ENCODE measurements around the gene MEGF8. TPM values are rescaled to one million over a fixed set of nuclear protein-coding genes. Genes with fewer than 3 reads are reported as not detected.
"Not testable (repeated sequence)": the region's sequence is repeated elsewhere in the genome, so short reads cannot be mapped to it uniquely, and the experiment has no call there.

Gene MEGF8
- total RNA-seq, 4 donors from 2014 or later: 10.7 to 21.5 (median 16.1) TPM

DNA sequence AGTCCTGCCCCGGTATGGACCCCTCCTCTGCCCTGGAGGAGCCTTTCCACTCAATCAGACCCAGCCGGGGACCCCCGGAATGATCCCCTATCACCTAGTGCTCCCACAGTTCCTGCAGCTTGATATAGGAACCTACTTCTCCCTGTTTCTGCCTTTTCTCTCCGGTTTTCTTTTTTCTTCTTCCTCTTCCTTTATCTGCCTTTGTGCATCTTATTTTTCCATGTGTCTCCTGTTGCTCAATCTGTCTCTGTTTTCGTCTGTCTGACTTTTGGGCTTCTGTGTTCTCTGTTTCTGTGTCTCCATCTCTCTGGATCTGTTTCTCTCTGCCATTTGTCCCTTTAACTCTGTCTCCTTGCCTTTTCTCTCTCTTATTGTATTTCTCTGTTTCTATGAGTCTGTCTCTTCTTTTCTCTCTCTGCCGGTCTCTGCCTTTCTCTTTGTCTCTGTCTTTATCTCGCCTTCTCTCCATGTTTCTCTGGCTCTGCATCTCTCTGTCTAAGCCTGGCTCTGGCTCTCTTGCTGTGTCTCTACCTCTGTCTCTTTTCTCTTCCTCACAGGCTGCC, 10.0 kb downstream of the MEGF8 start:
- Histone ChIP-seq H3K27me3 (no peaks in the 10 kb centered on the region), H3K27ac (no peak overlapping the region), H3K9me3 (no peaks in the 10 kb centered on the region), H3K4me1 (no peaks in the 10 kb centered on the region), H3K36me3 (peaks cover 33% of the 10 kb centered on the region), H3K4me3 (no peak overlapping the region)
- DNase-seq (ENCODE audit: low spot score in 2 of 2): no peak
- TF ChIP-seq POLR2AphosphoS5 (IDR thresholded peaks at IDR 0.05) (no peak), POLR2A (IDR thresholded peaks at IDR 0.05) (no peak), EP300 (IDR thresholded peaks at IDR 0.05) (no peak)
- TF ChIP-seq, protein P1, sequence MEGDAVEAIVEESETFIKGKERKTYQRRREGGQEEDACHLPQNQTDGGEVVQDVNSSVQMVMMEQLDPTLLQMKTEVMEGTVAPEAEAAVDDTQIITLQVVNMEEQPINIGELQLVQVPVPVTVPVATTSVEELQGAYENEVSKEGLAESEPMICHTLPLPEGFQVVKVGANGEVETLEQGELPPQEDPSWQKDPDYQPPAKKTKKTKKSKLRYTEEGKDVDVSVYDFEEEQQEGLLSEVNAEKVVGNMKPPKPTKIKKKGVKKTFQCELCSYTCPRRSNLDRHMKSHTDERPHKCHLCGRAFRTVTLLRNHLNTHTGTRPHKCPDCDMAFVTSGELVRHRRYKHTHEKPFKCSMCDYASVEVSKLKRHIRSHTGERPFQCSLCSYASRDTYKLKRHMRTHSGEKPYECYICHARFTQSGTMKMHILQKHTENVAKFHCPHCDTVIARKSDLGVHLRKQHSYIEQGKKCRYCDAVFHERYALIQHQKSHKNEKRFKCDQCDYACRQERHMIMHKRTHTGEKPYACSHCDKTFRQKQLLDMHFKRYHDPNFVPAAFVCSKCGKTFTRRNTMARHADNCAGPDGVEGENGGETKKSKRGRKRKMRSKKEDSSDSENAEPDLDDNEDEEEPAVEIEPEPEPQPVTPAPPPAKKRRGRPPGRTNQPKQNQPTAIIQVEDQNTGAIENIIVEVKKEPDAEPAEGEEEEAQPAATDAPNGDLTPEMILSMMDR (IDR thresholded peaks at IDR 0.05): no peak
- WGBS: 89% methylated on average over 7 of the region's 7 CpGs

DNA sequence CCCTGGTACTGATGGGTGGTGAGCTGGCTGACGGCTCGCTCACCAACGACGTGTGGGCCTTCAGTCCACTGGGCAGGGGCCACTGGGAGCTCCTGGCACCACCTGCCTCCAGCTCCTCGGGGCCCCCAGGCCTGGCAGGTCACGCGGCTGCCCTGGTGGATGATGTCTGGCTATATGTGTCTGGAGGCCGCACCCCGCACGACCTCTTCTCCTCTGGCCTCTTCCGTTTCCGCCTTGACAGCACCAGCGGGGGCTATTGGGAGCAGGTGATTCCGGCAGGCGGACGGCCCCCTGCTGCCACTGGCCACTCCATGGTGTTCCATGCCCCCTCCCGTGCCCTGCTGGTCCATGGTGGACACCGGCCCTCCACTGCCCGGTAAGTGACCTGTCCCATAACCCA, 10.5 kb downstream of the MEGF8 start:
- Histone ChIP-seq H3K27me3 (no peaks in the 10 kb centered on the region), H3K9me3 (no peaks in the 10 kb centered on the region), H3K4me1 (no peaks in the 10 kb centered on the region), H3K27ac (no peak overlapping the region), H3K36me3 (peaks cover 36% of the 10 kb centered on the region), H3K4me3 (no peak overlapping the region)
- DNase-seq (ENCODE audit: low spot score in 2 of 2): no peak
- 98% methylated on average over 19 of the region's 19 CpGs for WGBS
- TF ChIP-seq POLR2A (IDR thresholded peaks at IDR 0.05): no peak
- TF ChIP-seq POLR2AphosphoS5 (IDR thresholded peaks at IDR 0.05): no peak
- TF ChIP-seq, protein P1 (IDR thresholded peaks at IDR 0.05): no peak
- no peak for TF ChIP-seq EP300 (IDR thresholded peaks at IDR 0.05)

DNA sequence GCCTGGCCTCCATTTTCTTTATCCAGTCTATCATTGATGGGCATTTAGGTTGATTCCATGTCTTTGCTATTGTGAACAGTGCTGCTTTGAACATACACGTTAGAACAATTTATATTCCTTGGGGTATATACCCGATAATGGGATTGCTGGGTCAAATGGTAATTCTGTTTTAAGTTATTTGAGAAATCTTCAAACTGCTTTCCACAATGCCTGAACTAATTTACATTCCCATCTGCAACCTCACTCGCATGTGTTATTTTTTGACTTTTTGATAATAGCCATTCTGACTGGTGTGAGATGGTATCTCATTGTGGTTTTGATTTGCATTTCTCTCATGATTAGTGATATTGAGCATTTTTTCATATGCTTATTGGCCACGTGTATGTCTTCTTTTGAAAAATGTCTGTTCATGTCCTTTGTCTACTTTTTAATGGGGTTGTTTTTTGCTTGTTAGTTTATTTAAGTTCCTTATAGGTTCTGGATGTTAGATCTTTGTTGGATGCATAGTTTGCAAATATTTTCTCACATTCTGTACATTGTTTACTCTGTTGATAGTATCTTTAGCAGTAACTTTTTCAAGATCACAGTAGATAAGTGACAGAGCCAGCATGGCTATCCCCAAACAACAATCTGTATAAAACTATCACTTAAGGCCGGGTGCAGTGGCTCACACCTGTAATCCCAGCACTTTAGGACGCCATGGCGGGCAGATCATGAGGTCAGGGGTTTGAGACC, 13.9 kb downstream of the MEGF8 start:
- H3K4me1 ChIP-seq; H3K4me3 ChIP-seq; H3K27me3 ChIP-seq; H3K27ac ChIP-seq; DNase-seq (ENCODE audit: low spot score in 2 of 2); H3K9me3 ChIP-seq: not testable (repeated sequence)
- 85% methylated on average over 7 of the region's 7 CpGs for WGBS
- H3K36me3 ChIP-seq: peaks cover 51% of the 10 kb centered on the region

DNA sequence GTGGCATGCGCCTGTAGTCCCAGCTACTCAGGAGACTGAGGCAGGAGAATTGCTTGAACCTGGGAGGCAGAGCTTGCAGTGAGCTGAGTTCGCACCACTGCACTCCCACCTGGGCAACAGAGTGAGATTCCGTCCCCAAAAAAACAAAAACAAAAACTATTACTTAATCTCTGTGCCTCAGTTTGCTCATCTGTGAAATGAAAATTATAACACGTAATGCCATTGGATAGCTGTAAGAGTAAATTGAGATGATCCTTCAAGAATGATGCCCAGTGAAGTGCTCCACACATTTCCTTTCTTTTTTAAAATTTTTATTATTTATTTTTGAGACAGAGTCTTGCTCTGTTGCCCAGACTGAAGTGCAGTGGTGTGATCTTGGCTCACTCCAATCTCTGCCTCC, 14.5 kb downstream of the MEGF8 start:
- not testable (repeated sequence) for H3K9me3 ChIP-seq; H3K4me3 ChIP-seq; H3K27ac ChIP-seq; H3K4me1 ChIP-seq; DNase-seq (ENCODE audit: low spot score in 2 of 2); H3K27me3 ChIP-seq
- H3K36me3 ChIP-seq: peaks cover 55% of the 10 kb centered on the region
- 91% methylated on average over 4 of the region's 4 CpGs for WGBS

DNA sequence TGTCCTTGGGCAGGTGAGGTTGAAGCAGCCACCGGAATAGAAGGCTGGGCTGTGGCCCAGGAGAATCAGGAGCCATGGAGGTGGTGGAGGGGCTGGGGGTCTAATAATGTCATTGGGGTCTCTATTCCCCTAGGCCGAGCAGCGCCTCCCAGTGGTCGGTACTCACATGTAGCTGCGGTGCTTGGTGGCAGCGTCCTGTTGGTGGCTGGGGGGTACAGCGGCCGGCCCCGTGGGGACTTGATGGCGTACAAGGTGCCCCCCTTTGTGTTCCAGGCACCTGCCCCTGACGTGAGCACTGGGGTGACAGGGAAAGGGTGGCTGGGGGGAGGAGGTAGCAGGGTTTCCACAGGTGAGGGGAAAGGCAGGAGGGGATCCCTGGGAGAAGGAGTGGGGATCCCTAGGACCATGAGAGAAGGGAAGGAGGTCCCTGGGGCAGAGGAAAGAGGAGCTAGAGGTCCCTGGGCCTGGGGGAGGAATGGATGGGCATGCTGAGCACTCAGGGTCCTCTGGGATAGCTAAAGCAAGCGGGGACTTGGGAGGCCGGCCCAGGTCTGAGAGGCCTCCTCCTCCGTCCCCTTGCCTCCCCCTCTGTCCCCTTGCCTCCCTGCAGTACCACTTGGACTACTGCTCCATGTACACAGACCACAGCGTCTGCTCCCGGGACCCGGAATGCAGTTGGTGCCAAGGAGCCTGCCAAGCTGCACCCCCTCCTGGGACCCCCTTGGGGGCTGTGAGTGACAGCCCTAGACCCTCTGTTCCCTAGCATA, 18.1 kb downstream of the MEGF8 start:
- Histone ChIP-seq H3K9me3 (no peaks in the 10 kb centered on the region), H3K4me1 (no peaks in the 10 kb centered on the region), H3K4me3 (no peak overlapping the region), H3K27me3 (no peaks in the 10 kb centered on the region), H3K27ac (no peak overlapping the region), H3K36me3 (peaks cover 46% of the 10 kb centered on the region)
- TF ChIP-seq, protein P1 (IDR thresholded peaks at IDR 0.05): no peak
- TF ChIP-seq EP300 (IDR thresholded peaks at IDR 0.05) (no peak), POLR2A (IDR thresholded peaks at IDR 0.05) (no peak), POLR2AphosphoS5 (IDR thresholded peaks at IDR 0.05) (no peak)
- 86% methylated on average over 12 of the region's 17 CpGs for WGBS
- DNase-seq (ENCODE audit: low spot score in 2 of 2): no peak

DNA sequence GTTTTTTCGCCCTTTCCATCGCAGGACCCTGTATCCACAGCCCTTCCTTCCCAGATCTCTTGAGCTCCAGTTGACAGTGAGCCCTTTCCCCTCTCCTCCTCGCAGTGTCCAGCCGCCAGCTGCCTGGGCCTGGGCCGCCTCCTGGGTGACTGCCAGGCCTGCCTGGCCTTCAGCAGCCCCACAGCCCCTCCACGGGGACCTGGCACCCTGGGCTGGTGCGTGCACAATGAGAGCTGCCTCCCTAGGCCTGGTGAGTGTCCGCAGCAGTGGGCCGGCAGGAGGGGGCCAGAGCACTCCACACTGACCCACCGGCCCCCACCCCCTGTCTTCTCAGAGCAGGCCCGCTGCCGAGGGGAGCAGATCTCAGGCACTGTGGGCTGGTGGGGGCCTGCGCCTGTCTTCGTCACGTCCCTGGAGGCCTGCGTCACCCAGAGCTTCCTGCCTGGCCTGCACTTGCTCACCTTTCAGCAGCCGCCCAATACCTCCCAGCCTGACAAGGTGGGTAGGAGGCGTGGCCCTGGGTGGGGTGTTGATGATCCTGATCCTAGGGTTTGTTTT, 19.0 kb downstream of the MEGF8 start:
- Histone ChIP-seq H3K9me3 (no peaks in the 10 kb centered on the region), H3K4me3 (no peak overlapping the region), H3K4me1 (no peaks in the 10 kb centered on the region), H3K36me3 (peaks cover 48% of the 10 kb centered on the region), H3K27me3 (no peaks in the 10 kb centered on the region), H3K27ac (no peak overlapping the region)
- TF ChIP-seq, protein P1 (IDR thresholded peaks at IDR 0.05): no peak
- TF ChIP-seq POLR2A (IDR thresholded peaks at IDR 0.05) (no peak), POLR2AphosphoS5 (IDR thresholded peaks at IDR 0.05) (no peak), EP300 (IDR thresholded peaks at IDR 0.05) (no peak)
- WGBS: 88% methylated on average over 18 of the region's 18 CpGs
- no peak for DNase-seq (ENCODE audit: low spot score in 2 of 2)

Data from suprapubic skin (tissue), 4 donors.